Activated T-helper 2 cell treated with anti-CD3 and anti-CD28 coated beads, Interferon-gamma antibody, Interleukin-2, Interleukin-4, amounts not matched to agents 10 μg/mL and 5 μg/mL and 100 μg/mL, durations not matched to agents 14 hours and 24 hours and 36 hours (primary cell): ENCODE results near the gene NTM. TPM values are rescaled to one million over a fixed set of nuclear protein-coding genes. Genes with fewer than 3 reads are reported as not detected.

Experiments used
- DNase-seq: peaks from one replicate; pipeline ENCODE4 v3.0.0; 2021; ENCODE audit warnings: low spot score
- H3K27ac Mint-ChIP-seq: one replicate; pipeline ENCODE4 v1.8.0; 2021; ENCODE audit warnings: mixed read lengths
- H3K27me3 Mint-ChIP-seq: one replicate; pipeline ENCODE4 v1.8.0; 2021; ENCODE audit warnings: low read depth, mixed read lengths
- H3K36me3 Mint-ChIP-seq: one replicate; pipeline ENCODE4 v1.8.0; 2021; ENCODE audit warnings: low read depth, mixed read lengths
- H3K4me1 Mint-ChIP-seq: one replicate; pipeline ENCODE4 v1.8.0; 2021; ENCODE audit warnings: low read depth, mixed read lengths
- H3K4me3 Mint-ChIP-seq: one replicate; pipeline ENCODE4 v1.8.0; 2021; ENCODE audit warnings: low read depth, mild to moderate bottlenecking, moderate library complexity, mixed read lengths
- H3K9me3 Mint-ChIP-seq: one replicate; pipeline ENCODE4 v1.8.0; 2021; ENCODE audit warnings: mixed read lengths
- intact Hi-C: fragments of 100-400 bp; cut with micrococcal nuclease; formaldehyde crosslinking; loops from one replicate; pipeline ENCODE4 v1.15.1; 2023
- total RNA-seq: library from RNA; stranded (reverse); gene quantifications from 2 replicates; pipeline ENCODE4 v1.2.3, GENCODE V29; 2022

NTM gene
- total RNA-seq, 1 donor from 2014 or later = not detected

DNA sequence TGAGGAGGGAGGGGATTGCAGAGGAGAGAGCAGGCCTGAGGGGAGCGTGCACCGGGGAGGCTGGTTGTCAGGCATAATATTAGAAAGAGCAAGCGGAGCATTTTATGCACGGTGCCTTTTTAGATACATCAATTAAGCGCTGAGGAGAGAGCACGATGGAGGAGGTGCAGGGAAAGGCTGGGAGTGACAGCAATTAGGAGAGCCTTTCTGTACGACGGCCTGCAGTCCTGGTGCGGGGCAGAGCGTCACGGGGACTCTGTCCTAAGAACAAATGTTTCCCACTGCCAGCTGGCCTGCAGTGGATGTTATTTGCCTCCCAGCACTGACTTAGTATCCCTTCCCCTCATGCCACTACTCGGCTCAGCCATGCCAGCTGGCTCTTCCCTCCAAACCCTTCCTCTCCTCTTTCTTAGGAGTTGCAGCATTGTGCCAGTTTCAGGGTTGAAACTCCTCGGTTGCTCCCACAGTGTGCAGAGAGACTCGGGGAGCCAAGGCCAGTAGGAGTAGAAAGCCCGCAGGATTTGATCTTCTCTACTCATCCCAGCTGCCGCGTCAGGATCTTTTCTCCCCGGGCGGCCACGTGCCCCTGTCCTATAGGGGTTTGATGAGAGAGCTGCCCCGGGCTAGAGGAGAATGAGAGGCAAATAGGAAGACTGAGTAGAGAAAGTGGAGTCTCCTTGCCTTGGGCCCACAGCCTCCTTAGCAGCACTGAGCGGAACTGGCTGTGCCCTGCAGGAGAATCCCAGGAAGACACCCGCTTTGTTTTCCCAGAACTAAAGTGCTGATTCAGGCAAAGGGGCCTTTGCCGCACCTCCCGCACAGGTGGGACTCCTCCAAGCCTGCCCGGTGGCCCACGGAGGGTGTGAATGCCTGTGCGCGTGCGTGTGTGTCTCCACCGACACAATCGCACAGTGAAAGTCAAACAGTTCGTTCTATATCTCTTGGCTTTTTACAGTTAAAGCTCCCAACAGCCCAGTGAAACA lies 875.3 kb downstream of the NTM start:
- H3K9me3 Mint-ChIP-seq = no peaks in the 10 kb centered on the region
- H3K27ac Mint-ChIP-seq = no peak overlapping the region
- no peak overlapping the region for H3K4me3 Mint-ChIP-seq
- no peak for DNase-seq
- intact Hi-C loops = no loop called here
- H3K36me3 Mint-ChIP-seq = no peaks in the 10 kb centered on the region
- H3K4me1 Mint-ChIP-seq = no peaks in the 10 kb centered on the region
- no peaks in the 10 kb centered on the region for H3K27me3 Mint-ChIP-seq

DNA sequence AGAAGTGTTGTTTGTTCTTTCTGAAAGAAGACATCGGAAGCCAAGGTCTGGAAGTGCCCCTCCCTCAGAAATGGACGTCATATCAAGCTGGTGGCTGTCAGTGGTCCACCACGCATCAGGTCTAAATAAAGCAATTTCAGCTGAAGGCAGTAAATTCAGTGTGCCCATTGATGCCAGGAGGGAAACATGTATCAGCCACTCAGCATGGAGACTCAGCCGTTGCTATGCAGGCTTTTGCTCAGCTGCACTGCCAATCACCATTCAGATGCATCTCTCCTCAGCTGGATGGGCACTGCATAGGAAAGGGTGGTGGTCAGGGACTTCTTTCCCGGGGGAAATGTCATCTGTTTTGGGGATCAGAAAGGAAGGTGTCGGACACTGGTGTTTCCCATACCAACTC lies 878.2 kb downstream of the NTM start:
- no peaks in the 10 kb centered on the region for H3K4me1 Mint-ChIP-seq
- DNase-seq = no peak
- intact Hi-C loops = no loop called here
- no peaks in the 10 kb centered on the region for H3K27me3 Mint-ChIP-seq
- no peak overlapping the region for H3K27ac Mint-ChIP-seq
- no peak overlapping the region for H3K4me3 Mint-ChIP-seq
- peaks cover 4% of the 10 kb centered on the region for H3K9me3 Mint-ChIP-seq
- H3K36me3 Mint-ChIP-seq = no peaks in the 10 kb centered on the region

DNA sequence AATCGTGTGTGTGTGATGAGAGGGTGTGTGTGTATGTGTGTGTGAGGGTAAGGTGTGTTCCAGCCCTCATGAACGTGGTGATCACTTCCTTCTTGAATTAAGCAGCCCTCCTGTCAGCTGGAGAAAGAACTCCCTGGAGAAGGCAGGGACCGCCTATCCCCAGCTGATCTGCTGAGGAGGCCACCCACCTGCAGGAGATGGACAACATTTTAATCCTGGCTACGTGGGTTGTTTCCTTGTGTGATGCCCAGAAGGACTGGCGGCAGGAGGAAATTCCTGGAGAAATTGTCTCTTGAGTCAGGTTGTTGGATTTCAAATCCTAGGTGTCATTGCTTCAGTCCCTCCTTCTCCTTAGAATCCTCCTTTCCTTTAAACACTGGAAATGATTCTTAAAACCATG lies 878.8 kb downstream of the NTM start:
- Mint-ChIP-seq H3K27ac (no peak overlapping the region), H3K36me3 (no peaks in the 10 kb centered on the region), H3K9me3 (peaks cover 4% of the 10 kb centered on the region), H3K27me3 (no peaks in the 10 kb centered on the region), H3K4me1 (no peaks in the 10 kb centered on the region), H3K4me3 (no peak overlapping the region)
- no peak for DNase-seq
- intact Hi-C loops = no loop called here

DNA sequence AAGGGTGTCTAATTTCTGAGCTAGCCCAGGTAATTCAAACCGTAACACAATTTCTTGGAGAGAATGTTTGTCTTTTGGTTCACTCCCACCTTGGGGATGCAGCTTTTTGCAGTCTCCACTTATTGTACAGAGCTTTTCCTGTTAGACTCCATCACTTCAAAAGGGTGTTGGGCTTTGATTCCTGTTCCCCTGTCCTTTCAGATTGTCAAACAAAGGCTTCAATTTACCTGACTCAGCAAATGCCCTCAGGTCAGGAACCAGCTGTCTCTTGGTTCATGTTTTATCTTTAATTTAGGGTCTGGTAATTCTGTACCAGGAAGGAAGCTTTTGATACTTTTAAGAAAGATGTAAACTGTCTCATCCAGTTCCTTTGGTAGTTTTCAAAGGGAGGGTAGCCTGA lies 880.6 kb downstream of the NTM start:
- Mint-ChIP-seq H3K4me3 (no peak overlapping the region), H3K27me3 (no peaks in the 10 kb centered on the region), H3K9me3 (peaks cover 4% of the 10 kb centered on the region), H3K36me3 (no peaks in the 10 kb centered on the region), H3K27ac (no peak overlapping the region), H3K4me1 (no peaks in the 10 kb centered on the region)
- intact Hi-C loops = no loop called here
- no peak for DNase-seq

DNA sequence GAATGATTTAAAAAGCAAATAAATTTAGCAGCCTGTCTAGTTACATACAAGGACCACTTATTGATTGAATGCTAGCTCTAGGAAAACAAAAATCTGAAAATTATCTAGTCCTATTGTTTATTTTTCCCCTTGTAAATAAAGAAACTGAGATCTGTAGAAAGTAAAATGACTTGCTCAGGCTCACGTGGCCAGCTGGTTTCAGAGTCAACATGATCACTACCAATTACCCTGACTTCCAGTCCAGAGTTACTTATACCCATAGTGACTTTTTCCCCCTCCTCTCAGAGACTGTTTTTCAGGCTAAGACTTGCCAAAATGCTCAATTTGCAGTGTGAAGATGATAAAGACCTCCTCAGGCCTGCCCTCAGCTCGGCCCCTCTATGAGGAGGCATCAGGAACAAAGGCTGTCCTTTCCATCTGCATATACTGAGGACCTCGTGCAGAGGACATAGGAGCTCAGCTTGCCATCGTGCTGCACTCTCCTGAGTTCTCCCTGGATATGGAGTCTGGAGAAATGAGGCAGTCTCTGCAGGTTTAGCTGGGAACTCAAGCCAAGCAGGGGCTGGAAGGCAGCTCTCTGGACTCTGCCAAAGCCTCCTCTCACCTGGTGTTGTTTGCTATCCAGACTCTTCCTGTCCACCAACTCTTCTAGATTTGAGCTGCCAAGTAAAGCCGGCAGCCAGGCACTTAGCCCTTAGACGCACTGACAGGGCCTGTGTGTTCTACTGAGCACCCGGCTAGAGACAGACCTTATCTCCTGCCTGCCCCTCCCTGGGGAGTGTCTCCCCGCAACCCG lies 883.3 kb downstream of the NTM start:
- Mint-ChIP-seq H3K27ac (no peak overlapping the region), H3K4me3 (no peak overlapping the region)

DNA sequence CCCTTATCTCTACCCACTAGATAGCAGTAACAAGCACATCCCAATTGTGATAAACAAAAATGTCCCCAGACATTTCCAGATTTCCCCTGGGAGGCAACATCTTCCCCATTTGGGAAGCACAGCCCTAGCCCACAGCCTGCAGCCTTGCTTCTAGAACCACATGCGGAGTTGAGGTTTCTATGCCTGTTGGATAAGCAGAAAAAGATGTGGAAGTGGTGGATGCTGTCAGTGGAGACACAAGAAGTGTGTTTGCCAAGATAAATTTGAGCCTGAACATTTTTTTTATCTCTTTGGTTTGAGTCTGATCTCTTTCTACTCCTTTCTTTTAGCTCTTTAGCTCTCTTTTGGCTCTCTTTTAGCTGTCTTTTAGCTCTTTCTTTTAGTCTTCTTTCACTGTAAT lies 884.5 kb downstream of the NTM start:
- DNase-seq = no peak
- intact Hi-C loops = no loop called here
- Mint-ChIP-seq H3K4me1 (no peaks in the 10 kb centered on the region), H3K36me3 (no peaks in the 10 kb centered on the region), H3K9me3 (peaks cover 4% of the 10 kb centered on the region), H3K27me3 (no peaks in the 10 kb centered on the region), H3K27ac (no peak overlapping the region), H3K4me3 (no peak overlapping the region)

More for the DNA sequence above, 883.3 kb downstream of the NTM start:
- Mint-ChIP-seq H3K27me3 (no peaks in the 10 kb centered on the region), H3K9me3 (peaks cover 4% of the 10 kb centered on the region), H3K4me1 (no peaks in the 10 kb centered on the region), H3K36me3 (no peaks in the 10 kb centered on the region)
- intact Hi-C loops = no loop called here
- no peak for DNase-seq

DNA sequence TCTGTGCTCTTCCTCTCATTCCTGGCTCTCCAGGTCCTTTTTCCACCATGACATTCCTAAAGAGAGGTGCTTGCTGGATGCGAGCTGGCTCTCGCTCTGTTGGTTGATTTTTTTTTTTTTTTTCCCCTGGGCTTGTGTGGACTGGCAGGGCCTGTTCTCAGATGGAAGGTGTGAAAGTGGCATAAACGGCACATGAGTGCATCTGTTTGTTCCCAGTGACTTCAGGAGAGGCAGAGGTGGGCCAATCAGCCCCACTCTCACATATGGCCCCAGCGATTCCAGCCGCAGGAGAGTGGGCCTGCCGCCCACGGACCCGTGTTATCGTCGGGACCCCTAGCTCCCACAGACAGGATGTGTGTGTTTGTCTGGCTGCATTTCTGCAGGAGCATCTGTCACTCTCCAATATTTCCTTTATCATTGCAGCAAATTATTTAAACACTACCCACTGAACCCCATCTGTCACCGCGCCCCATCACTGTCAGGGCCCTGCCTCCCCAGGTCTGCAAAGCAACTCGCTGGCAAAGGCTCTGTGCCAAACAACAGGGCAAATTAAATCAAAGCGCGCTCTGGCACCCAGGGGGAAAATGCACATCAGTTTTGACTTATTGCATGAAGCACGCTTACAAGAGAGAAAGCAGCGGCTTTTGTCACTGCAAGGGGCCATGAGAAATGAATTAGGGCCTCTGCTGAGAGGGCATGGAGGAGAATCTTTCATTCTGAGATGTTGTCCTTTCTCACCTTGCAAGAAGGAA lies 886.3 kb downstream of the NTM start:
- intact Hi-C loops = no loop called here
- no peak overlapping the region for H3K27ac Mint-ChIP-seq
- H3K36me3 Mint-ChIP-seq = no peaks in the 10 kb centered on the region
- H3K27me3 Mint-ChIP-seq = no peaks in the 10 kb centered on the region
- H3K4me3 Mint-ChIP-seq = no peak overlapping the region
- no peaks in the 10 kb centered on the region for H3K4me1 Mint-ChIP-seq
- H3K9me3 Mint-ChIP-seq = peaks cover 4% of the 10 kb centered on the region
- DNase-seq = no peak

DNA sequence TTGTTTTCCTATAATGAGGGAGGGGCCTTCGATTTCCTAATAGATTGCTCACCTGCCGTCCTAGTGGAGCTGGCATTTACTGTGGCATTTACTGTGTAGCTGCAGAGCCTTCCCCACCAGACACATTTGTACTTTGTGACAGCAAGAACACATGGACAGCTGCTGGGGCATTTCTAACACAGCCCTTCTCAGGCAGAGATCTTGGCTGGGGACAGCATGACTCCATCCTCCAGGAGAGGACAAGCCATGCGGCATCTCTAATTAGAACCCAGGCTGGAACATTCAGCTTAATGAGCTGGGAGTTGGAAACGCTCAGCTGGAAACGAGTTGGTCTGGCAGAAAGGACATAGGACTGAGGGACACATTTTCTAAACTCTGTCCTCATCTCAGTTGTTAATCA lies 887.5 kb downstream of the NTM start:
- intact Hi-C loops = no loop called here
- Mint-ChIP-seq H3K27ac (no peak overlapping the region), H3K4me3 (no peak overlapping the region), H3K36me3 (no peaks in the 10 kb centered on the region), H3K27me3 (no peaks in the 10 kb centered on the region), H3K4me1 (no peaks in the 10 kb centered on the region), H3K9me3 (no peaks in the 10 kb centered on the region)
- no peak for DNase-seq

DNA sequence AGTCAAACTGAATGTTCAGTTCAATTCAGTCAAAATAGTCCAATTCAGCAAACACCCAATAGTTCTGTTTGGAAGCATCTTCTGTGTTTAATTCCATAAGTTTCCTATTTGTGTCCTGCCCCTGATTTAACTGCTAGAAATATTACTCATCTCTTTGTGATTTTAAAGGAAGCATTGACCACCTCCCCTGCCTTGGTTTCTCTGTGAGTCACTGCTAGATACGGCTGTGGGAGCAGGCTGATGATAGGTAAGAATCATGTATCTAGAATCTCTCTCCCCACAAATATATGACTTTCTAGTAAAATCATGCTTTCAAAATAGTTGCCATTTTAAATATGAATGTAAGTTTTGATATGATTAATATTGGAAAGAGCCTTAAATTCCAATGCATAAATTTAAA lies 888.5 kb downstream of the NTM start:
- DNase-seq = no peak
- Mint-ChIP-seq H3K36me3 (no peaks in the 10 kb centered on the region), H3K27ac (no peak overlapping the region), H3K9me3 (no peaks in the 10 kb centered on the region), H3K27me3 (no peaks in the 10 kb centered on the region), H3K4me3 (no peak overlapping the region), H3K4me1 (no peaks in the 10 kb centered on the region)
- intact Hi-C loops = no loop called here

DNA sequence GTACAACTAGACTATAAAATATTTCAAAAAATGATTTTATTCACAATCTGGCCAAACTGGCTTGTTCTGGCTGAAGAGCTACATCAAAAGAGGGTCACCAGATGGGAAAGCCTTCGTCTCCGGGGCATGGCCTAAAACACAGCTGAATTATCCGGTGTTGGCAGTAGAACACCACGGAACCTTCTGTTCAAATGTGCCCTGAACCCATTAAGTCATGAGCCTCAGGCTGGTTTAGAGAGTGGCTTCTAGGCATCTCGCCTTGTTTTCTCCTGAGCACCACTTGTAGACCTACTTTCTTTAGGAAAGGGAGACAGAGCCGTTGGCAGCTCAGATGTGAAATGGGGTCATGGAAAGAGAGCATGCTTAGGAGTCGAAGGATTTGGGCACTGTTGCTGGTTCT lies 890.2 kb downstream of the NTM start:
- Mint-ChIP-seq H3K9me3 (no peaks in the 10 kb centered on the region), H3K27ac (no peak overlapping the region), H3K36me3 (no peaks in the 10 kb centered on the region), H3K4me1 (no peaks in the 10 kb centered on the region), H3K4me3 (no peak overlapping the region), H3K27me3 (no peaks in the 10 kb centered on the region)
- no peak for DNase-seq
- intact Hi-C loops = no loop called here

DNA sequence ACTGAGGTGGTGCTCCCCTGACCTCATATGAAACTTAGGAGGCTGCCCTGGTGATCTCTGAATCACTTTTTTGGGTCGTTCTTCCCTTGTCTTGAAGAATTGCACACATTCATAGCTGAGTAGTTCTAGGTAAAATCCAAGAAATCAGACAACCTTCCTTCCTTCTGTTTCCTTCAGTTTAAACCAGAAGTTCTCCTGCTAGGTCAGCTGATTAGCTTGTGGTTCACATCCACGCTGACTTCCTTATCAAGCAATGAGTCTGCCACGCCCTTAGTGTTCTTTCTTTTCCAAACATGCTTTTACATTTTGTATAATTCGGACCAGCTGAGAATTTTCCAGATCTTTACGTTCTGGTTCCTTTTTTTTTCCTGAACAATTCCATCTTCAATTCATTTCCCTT lies 892.8 kb downstream of the NTM start:
- Mint-ChIP-seq H3K27ac (no peak overlapping the region), H3K9me3 (no peaks in the 10 kb centered on the region), H3K4me1 (no peaks in the 10 kb centered on the region), H3K4me3 (no peak overlapping the region), H3K27me3 (no peaks in the 10 kb centered on the region), H3K36me3 (no peaks in the 10 kb centered on the region)
- intact Hi-C loops = no loop called here
- no peak for DNase-seq

DNA sequence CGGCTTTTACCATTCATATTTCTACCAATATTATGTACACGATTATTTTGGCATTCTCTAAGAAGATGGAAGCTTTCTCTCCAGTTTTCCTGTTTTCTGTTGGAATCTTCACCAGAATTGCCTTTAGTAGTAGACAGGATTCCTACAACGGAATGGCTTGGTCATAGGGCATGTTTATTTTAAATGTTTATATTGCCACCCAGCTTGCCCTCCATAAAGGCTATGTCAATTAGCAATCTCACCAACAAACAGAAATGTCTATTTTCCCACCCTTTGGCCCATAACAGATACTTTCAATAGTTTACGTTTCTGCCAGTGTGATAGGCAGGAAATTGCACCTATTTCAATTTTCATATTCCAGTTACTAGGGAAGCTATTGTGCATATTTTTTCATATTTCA lies 893.5 kb downstream of the NTM start:
- intact Hi-C loops = no loop called here
- Mint-ChIP-seq H3K36me3 (no peaks in the 10 kb centered on the region), H3K27me3 (no peaks in the 10 kb centered on the region), H3K27ac (no peak overlapping the region), H3K4me3 (no peak overlapping the region), H3K9me3 (no peaks in the 10 kb centered on the region), H3K4me1 (no peaks in the 10 kb centered on the region)
- DNase-seq = no peak
